ENCODE results near the gene PLEKHG1. TPM values are rescaled to one million over a fixed set of nuclear protein-coding genes. Genes with fewer than 3 reads are reported as not detected.

PLEKHG1 gene
- total RNA-seq, 6 experiments from 2014 or later, result 8.7 to 20.3 (median 11.8) TPM

DNA sequence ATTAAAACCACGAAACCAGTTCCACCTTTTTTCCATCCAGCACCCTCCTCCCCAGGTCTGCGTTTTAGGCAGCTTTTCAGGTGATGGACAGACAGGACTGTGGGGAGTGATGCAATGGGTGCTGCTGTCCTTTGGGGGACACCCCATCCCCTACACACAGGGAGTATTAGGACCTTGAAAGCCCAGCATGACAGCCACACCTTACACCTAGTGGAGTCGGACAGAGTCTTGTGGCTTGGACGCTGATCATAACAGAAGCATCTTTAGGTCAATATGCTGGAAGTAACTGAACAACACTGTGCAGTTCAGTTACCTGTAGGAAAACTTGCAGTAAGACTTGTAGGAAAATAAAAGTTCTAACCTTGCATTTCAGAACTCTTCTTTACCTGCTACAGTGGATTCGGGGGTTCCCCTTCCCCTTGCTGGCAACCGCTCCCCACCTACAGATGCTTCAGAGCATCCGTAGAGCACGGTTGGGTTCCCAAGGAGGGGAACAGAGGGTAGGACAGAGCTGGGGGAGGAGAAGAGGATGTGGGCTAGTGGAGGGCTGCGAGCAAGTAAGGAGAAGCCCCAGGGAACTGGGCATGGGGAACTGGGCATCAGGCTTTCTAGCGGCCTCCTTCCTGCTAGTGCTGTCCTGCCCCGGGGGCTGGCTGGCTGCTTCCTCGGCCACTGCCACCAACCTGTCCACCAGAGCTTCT lies 31.7 kb downstream of the PLEKHG1 start:
- Histone ChIP-seq H3K36me3 (no peaks in the 10 kb centered on the region), H3K4me3 (no peak overlapping the region), H3K4me1 (peaks cover 0 to 74% (median 29%) of the 10 kb centered on the region in 4 donors), H3K27me3 (no peaks in the 10 kb centered on the region), H3K9me3 (no peaks in the 10 kb centered on the region), H3K27ac (peak overlapping the region; percentile 68 to 87 (median 75))
- no peak for TF ChIP-seq POLR2A (IDR thresholded peaks at IDR 0.05)
- TF ChIP-seq, protein P1, sequence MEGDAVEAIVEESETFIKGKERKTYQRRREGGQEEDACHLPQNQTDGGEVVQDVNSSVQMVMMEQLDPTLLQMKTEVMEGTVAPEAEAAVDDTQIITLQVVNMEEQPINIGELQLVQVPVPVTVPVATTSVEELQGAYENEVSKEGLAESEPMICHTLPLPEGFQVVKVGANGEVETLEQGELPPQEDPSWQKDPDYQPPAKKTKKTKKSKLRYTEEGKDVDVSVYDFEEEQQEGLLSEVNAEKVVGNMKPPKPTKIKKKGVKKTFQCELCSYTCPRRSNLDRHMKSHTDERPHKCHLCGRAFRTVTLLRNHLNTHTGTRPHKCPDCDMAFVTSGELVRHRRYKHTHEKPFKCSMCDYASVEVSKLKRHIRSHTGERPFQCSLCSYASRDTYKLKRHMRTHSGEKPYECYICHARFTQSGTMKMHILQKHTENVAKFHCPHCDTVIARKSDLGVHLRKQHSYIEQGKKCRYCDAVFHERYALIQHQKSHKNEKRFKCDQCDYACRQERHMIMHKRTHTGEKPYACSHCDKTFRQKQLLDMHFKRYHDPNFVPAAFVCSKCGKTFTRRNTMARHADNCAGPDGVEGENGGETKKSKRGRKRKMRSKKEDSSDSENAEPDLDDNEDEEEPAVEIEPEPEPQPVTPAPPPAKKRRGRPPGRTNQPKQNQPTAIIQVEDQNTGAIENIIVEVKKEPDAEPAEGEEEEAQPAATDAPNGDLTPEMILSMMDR (IDR thresholded peaks at IDR 0.05), result no peak
- intact Hi-C loops (cut with DNase I), result no loop called here
- WGBS (ENCODE audit: insufficient coverage, low coverage, low lambda C conversion rate, missing lambda C conversion rate), result 90% methylated on average over 4 of the region's 12 CpGs
- DNase-seq (peak in 2 of 3 donors; percentile 41 to 64), ATAC-seq (peak; percentile 40 to 61 (median 44))

DNA sequence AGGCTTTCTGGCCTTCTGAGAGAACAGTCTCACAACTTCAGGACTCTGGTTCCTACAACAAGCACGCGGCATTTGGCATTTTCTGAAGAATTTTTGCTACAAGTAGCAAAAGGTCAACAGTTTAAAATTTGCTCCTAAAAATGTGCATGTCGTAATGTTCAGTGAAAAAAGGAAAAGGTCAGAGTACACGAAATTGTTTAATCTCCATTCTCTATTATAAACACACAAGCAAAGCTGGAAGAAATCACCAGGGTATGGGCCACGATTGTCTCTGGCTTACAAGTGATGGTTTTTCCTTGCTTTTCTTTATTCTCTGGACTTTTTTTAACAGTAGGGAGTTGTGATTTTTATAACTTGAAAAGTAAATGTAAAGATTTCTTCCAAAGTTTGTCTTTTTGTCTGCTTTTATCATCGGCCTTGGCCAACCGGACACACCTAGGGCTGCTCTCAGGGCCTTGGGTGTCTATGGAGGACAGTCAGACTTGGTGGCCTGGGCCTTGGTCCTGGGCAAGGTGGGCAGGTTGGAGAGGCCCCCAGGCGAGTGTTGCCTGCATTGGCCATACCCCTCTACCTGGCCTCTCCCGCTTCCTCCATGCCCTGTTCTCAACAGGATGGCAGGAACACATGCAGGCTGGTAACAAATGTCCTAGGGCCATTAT lies 32.4 kb downstream of the PLEKHG1 start:
- peaks cover 0 to 71% (median 27%) of the 10 kb centered on the region in 4 donors for H3K4me1 ChIP-seq
- no peak overlapping the region for H3K4me3 ChIP-seq
- H3K27ac ChIP-seq, result peak overlapping the region; percentile 68 to 87 (median 75)
- no peak for DNase-seq
- ATAC-seq, result peak; percentile 54 to 73 (median 60)
- no peaks in the 10 kb centered on the region for H3K27me3 ChIP-seq
- TF ChIP-seq POLR2A (IDR thresholded peaks at IDR 0.05), result no peak
- TF ChIP-seq, protein P1 (IDR thresholded peaks at IDR 0.05), result no peak
- H3K36me3 ChIP-seq, result no peaks in the 10 kb centered on the region
- no peaks in the 10 kb centered on the region for H3K9me3 ChIP-seq
- intact Hi-C loops (cut with DNase I), result no loop called here
- 49% methylated on average over 9 of the region's 9 CpGs for WGBS (ENCODE audit: insufficient coverage, low coverage, low lambda C conversion rate, missing lambda C conversion rate)

DNA sequence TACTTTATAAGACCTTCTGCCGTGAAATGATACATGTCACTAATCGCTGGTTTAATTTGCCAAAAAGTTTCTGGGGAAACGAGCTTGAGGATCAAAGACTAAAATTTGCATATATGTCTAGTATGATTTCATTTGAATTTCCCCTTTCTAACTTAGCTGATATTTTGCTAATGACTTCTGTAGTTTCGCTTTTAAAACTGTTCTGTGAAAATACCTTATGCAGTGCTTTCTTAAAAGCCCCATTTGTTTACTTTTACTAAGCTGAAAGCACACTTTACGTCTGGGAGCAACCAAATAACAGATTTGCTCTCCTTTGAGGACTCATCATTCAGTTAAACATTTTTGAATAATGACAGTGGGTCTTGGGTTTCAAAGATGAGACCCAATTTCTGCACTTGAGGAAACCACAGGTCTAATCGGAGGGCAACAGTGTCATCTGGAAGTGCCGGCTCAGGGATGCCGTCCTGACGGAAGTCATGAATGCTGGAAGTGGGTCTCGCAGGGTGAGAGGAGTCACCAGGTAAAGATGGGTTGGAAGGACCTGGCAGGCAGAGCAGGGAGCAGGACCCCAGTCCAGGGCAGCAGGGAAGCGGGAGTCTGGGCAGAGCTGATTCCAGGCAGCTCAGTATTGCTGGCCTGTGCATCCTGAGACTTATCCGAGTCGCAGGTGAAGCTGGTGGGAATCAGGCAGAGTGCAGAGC lies 33.2 kb downstream of the PLEKHG1 start:
- DNase-seq, result no peak
- ATAC-seq, result peak in 1 of 4 donors; percentile 2

DNA sequence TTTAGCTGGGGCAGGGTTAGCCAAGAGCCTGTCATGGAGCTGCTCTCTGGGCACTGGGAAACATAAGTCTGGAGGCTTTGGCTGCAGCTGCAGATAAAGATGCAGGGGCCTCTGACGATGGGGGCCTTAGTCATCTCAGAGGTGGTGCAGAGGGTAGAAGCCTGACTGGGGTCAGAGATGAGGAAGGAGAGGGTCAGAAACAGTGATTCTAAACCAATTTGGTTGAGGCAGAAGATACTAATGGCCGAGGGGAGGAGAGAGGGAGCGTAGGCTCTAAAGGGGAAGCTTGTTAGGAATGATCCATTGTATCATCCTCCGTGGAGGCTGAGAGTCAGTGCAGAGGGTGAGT lies 33.8 kb downstream of the PLEKHG1 start:
- Histone ChIP-seq H3K36me3 (no peaks in the 10 kb centered on the region), H3K27me3 (no peaks in the 10 kb centered on the region), H3K27ac (peak overlapping the region in 2 of 3 donors; percentile 68 to 87), H3K9me3 (no peaks in the 10 kb centered on the region), H3K4me1 (peaks cover 0 to 72% (median 22%) of the 10 kb centered on the region in 4 donors), H3K4me3 (no peak overlapping the region)
- DNase-seq (no peak), ATAC-seq (no peak)
- WGBS (ENCODE audit: insufficient coverage, low coverage, low lambda C conversion rate, missing lambda C conversion rate), result 90% methylated on average over 4 of the region's 4 CpGs
- intact Hi-C loops (cut with DNase I), result no loop called here
- TF ChIP-seq, protein P1 (IDR thresholded peaks at IDR 0.05), result no peak
- no peak for TF ChIP-seq POLR2A (IDR thresholded peaks at IDR 0.05)

More for the DNA sequence above, 33.2 kb downstream of the PLEKHG1 start:
- no peak for TF ChIP-seq POLR2A (IDR thresholded peaks at IDR 0.05)
- TF ChIP-seq, protein P1 (IDR thresholded peaks at IDR 0.05), result no peak
- Histone ChIP-seq H3K36me3 (no peaks in the 10 kb centered on the region), H3K27ac (peak overlapping the region; percentile 68 to 87 (median 75)), H3K27me3 (no peaks in the 10 kb centered on the region), H3K9me3 (no peaks in the 10 kb centered on the region), H3K4me1 (peaks cover 0 to 70% (median 23%) of the 10 kb centered on the region in 4 donors), H3K4me3 (no peak overlapping the region)
- WGBS (ENCODE audit: insufficient coverage, low coverage, low lambda C conversion rate, missing lambda C conversion rate), result 51% methylated on average over 12 of the region's 13 CpGs
- intact Hi-C loops (cut with DNase I), result no loop called here

All from right lobe of liver (tissue), 6 donors.